Left ventricle myocardium inferior (tissue), 1 donor: ENCODE measurements around the gene LHFPL2. TPM values are rescaled to one million over a fixed set of nuclear protein-coding genes. Genes with fewer than 3 reads are reported as not detected.

Experiments
- DNase-seq: peaks from one replicate; pipeline ENCODE4 v3.0.0-alpha.2; 2020
- H3K27ac ChIP-seq: fragments of 200-600 bp; replicated peaks from 2 replicates; pipeline ENCODE4 v1.8.0; 2021
- H3K27me3 ChIP-seq: fragments of 200-600 bp; 2 replicates; pipeline ENCODE4 v1.8.0; 2021; ENCODE audit warnings: low read depth
- H3K36me3 ChIP-seq: fragments of 200-600 bp; 2 replicates; pipeline ENCODE4 v1.8.0; 2021
- H3K4me1 ChIP-seq: fragments of 200-600 bp; 2 replicates; pipeline ENCODE4 v1.8.0; 2021
- H3K4me3 ChIP-seq: fragments of 200-600 bp; 2 replicates; pipeline ENCODE4 v1.8.0; 2021; ENCODE audit warnings: mild to moderate bottlenecking, moderate library complexity
- H3K9me3 ChIP-seq: fragments of 200-600 bp; replicated peaks from 2 replicates; pipeline ENCODE4 v1.8.0; 2021
- CTCF ChIP-seq: fragments of 200-600 bp; IDR thresholded peaks from 2 replicates; pipeline ENCODE4 v1.8.0; 2021; ENCODE audit warnings: antibody characterized with exemption, mild to moderate bottlenecking, borderline replicate concordance
- intact Hi-C: fragments of 100-400 bp; cut with micrococcal nuclease; formaldehyde crosslinking; loops from one replicate; pipeline ENCODE4 v1.11.0; 2022
- total RNA-seq: library from RNA; stranded (reverse); fragmentation: NEBNext Ultra II Directional; extraction: Animal tissue kit (Norgen Biotek cat#: 25700); gene quantifications from one replicate; pipeline ENCODE4 v1.2.1, GENCODE V29; 2021
- donor health status: DM: no; HTN: yes; CAD: no; lungs with severe emphysema.

Gene LHFPL2
- total RNA-seq, 1 donor from 2014 or later, result 5.0 TPM

DNA sequence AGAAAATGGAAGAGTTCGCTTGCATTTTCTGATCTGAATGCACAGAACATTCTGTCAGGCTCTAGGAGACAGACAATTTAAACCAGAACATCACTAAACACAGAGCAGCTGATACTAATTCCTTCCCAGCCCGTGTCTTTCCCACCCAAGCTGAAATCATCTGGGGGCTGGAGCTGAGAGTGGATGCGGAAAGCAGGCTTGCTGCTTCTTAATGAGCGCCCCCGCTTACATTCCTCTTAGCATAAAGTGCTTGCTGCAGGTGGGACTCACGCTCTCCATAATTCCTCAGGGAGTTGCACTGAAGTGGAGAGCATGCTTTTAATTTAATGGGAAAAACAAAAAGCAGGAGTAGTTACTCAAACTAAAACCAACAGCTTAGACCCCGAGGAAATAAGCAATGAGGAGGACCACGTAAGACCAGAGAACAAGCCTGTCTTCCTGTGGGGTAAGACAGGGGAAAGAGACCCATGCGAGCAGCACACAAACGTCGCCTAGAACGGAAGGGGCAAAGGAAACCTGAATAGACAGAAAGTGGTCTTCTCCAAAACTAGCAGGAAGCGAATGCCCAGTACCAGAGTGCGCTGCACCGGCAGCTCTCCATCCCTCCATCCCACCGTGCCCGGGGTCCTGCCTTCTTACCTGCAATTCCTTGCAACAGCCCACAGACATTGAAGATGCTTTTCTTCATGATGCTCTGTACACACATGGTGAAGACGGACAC, 139.3 kb downstream of the LHFPL2 start:
- no peaks in the 10 kb centered on the region for H3K36me3 ChIP-seq
- H3K27ac ChIP-seq, result peak overlapping the region; percentile 81
- no peak for DNase-seq
- peaks cover 69% of the 10 kb centered on the region for H3K4me1 ChIP-seq
- H3K27me3 ChIP-seq, result no peaks in the 10 kb centered on the region
- no peak for TF ChIP-seq CTCF
- no peaks in the 10 kb centered on the region for H3K9me3 ChIP-seq
- intact Hi-C loops, result no loop called here
- peak overlapping the region; percentile 65 for H3K4me3 ChIP-seq

GRCh38 chr5:78508186-78508765, 140.3 kb downstream of the LHFPL2 start:
- no peaks in the 10 kb centered on the region for H3K36me3 ChIP-seq
- H3K4me3 ChIP-seq, result peak overlapping the region; percentile 65
- H3K4me1 ChIP-seq, result peaks cover 78% of the 10 kb centered on the region
- intact Hi-C loops, result no loop called here
- H3K27me3 ChIP-seq, result no peaks in the 10 kb centered on the region
- no peak for TF ChIP-seq CTCF
- DNase-seq, result no peak
- H3K27ac ChIP-seq, result no peak overlapping the region
- no peaks in the 10 kb centered on the region for H3K9me3 ChIP-seq

DNA sequence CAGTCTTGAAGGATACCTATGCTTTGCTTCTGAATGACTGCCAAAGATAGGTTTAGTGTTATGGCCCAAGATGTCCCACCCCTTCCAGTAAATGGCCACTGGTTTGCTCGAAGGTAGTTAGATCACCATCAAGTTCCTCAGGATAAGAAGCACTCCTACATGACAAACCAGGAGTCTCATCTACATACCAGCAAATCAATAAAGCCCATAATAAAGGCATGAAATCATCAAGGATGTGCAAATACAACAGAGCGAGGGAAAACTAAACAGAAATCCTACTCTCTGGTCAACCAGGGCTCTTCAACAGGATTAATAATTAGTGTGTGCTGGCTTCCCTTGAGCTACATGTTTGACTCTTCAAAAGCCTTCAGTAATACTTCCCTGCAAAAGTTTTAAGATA, 141.0 kb downstream of the LHFPL2 start:
- H3K9me3 ChIP-seq, result no peaks in the 10 kb centered on the region
- H3K36me3 ChIP-seq, result no peaks in the 10 kb centered on the region
- H3K27ac ChIP-seq, result no peak overlapping the region
- peaks cover 83% of the 10 kb centered on the region for H3K4me1 ChIP-seq
- no peak for DNase-seq
- intact Hi-C loops, result no loop called here
- no peak for TF ChIP-seq CTCF
- no peaks in the 10 kb centered on the region for H3K27me3 ChIP-seq
- H3K4me3 ChIP-seq, result no peak overlapping the region

GRCh38 chr5:78506261-78507024, 142.1 kb downstream of the LHFPL2 start:
- TF ChIP-seq CTCF, result no peak
- Histone ChIP-seq H3K4me1 (peaks cover 83% of the 10 kb centered on the region), H3K9me3 (no peaks in the 10 kb centered on the region), H3K36me3 (no peaks in the 10 kb centered on the region), H3K4me3 (no peak overlapping the region), H3K27me3 (no peaks in the 10 kb centered on the region), H3K27ac (no peak overlapping the region)
- intact Hi-C loops, result no loop called here
- no peak for DNase-seq

- H3K4me1 ChIP-seq, result peaks cover 82% of the 10 kb centered on the region
- intact Hi-C loops, result no loop called here
- H3K36me3 ChIP-seq, result no peaks in the 10 kb centered on the region
- no peak overlapping the region for H3K4me3 ChIP-seq
- no peak overlapping the region for H3K27ac ChIP-seq
- H3K27me3 ChIP-seq, result no peaks in the 10 kb centered on the region
- no peak for DNase-seq
- TF ChIP-seq CTCF, result no peak
- no peaks in the 10 kb centered on the region for H3K9me3 ChIP-seq
Measured at GRCh38 chr5:78505860-78506259, 142.7 kb downstream of the LHFPL2 start.
